GM18526 (cell line): ENCODE data around the gene SCRN2.

ENCODE experiments used
- POLR2A ChIP-seq: IDR thresholded peaks from 3 replicates; pipeline ENCODE4 v1.6.1; 2011; ENCODE audit not compliant: insufficient read length; ENCODE audit errors: extremely low read depth

Gene SCRN2

GRCh38 chr17:47841488-47842291 lies 617 bp upstream of the SCRN2 start:
- no peak for TF ChIP-seq POLR2A

DNA sequence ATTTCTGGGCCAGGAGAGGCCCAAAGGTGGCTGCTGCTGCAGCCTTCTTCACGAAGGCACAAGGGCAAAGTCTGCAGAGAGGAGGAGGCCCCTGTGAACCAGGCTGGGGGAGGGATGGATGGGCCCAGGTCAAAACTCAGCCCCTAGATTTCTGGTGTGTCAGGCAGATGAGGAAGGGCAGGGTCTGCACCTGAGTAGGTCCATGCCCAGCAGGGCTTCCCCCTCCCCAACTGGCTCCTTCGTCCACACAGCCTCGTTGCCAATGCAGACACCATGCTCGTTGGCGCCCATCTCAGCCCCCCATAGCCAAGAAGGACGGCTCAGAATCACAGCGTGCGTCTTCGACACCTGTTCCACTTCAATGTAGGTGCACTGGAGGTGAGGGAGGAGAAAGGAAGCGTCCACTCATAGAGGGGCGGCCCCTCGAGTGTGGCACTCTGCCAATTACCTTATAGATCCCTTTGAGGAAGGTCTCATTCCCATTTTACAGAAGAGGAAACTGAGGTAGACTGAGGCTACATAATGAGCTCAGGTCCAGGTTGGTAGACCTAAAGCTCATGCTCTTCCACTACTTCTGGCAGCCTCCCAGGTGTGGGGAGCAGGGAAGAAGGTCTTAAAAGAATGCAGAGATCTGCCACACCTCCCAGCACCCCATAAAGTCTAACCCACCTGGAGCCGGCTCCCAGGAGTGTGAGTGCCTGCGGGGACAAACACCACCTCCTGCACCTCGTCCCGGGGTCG lies 902 bp downstream of the SCRN2 start:
- TF ChIP-seq POLR2A = no peak

DNA sequence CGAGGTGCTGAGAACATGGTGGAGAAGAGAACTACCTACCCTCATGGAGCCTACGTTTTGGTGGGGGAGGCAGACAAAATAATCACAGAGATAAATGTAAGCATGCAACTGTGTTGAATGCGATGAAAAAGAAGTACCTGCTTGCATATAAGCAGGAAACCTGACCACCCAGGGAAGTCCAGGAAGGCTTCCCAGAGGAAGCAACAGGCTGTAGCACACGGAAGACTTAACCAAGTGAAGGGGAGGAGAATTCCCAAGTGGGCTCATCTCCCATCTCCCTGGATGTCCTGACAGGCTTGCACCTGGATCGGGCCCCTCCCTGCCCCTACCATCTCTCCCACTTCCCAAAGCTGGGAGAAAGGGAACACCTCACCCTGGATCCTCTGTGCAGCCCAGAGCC lies 2.0 kb downstream of the SCRN2 start:
- no peak for TF ChIP-seq POLR2A

DNA sequence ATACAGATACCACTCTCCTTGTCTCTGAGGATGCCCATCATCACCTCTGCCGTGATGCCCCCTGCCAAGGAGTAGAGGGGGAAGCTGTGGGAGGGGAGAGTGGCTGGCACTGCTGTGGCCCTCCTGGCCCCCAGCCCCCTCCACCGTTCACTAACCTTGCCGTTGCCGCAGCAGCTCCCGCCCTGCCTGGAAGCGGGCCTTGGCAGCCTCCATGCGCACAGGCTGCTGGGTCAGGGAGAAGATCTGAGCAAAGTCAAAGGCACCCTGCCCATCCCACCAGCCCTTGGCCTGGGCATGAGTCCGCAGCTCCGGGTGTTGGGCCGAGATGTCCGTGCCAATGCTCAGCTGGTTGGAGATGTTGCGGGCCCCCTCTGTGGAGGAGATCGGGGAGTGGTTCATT lies 2.4 kb downstream of the SCRN2 start:
- TF ChIP-seq POLR2A = no peak

DNA sequence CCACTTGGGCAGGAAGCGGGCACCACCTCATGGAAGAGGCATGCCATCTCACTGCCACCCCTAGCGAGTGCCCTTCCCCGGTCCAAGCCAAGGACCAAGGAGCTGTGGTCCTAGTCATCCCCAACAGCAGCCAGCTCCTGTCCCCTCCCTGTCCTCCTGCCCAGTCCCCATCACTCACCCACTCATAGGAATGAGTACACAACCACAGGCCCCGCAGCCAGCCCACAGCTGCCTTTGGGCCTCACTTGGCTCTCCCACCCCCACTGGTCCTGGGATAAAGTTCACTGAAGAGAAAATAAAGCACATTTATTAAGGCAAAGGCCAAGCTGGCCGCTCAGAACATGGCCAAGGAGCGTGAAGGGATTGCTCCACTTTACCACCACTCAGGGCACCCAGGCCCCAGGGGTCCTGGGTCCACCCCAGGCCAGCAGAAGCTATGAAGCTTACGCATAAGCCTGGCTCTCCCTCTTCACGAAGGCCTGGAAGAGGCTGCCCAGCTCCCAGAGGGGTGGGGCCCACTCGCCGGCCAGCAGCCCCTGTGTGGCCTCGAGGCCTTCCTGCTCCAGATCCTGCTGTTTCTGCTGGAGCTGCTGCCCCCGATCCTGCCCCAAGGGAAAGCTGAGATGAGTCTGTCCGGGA lies 3.6 kb downstream of the SCRN2 start:
- TF ChIP-seq POLR2A = no peak

- no peak for TF ChIP-seq POLR2A
These were observed 4.5 kb downstream of the SCRN2 start for GRCh38 chr17:47836601-47837000.

DNA sequence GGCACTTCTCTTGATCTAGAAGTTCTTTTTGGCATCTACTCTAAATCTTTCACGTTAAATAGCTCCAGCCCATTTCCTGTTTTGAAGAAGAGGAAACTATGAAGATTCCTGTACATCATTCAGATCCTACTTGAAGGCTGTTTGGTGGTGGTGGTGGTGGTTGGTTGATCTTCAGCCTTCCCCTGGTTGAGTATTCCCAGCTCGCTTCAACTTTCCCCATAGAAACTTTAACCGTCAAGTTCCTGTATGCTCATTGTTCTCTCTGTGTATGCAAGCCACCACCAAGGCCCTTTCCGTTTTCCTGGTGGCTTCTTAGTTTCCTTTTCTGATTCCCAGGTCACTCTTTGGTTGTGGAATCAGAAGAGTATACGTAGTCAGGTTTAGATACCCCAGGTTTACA lies 6.3 kb downstream of the SCRN2 start:
- no peak for TF ChIP-seq POLR2A

DNA sequence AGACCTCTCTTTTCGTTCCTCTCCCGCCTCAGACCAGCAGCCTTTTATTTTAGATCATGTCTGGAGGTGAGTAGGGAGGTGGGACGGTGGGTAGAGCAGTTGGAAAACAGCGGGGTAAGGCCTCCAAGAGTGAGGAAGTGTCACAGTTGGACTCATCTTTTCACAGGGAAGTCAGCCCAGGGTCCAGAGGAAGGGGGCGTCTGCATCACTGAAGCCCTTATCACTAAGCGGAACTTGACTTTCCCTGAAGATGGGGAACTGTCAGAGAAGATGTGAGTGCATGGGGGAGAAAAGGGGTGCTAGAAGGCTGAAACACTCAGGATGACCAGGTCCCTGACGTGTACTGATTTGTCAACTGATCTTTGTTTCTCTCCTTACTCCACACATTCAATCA lies 9.1 kb downstream of the SCRN2 start:
- no peak for TF ChIP-seq POLR2A

DNA sequence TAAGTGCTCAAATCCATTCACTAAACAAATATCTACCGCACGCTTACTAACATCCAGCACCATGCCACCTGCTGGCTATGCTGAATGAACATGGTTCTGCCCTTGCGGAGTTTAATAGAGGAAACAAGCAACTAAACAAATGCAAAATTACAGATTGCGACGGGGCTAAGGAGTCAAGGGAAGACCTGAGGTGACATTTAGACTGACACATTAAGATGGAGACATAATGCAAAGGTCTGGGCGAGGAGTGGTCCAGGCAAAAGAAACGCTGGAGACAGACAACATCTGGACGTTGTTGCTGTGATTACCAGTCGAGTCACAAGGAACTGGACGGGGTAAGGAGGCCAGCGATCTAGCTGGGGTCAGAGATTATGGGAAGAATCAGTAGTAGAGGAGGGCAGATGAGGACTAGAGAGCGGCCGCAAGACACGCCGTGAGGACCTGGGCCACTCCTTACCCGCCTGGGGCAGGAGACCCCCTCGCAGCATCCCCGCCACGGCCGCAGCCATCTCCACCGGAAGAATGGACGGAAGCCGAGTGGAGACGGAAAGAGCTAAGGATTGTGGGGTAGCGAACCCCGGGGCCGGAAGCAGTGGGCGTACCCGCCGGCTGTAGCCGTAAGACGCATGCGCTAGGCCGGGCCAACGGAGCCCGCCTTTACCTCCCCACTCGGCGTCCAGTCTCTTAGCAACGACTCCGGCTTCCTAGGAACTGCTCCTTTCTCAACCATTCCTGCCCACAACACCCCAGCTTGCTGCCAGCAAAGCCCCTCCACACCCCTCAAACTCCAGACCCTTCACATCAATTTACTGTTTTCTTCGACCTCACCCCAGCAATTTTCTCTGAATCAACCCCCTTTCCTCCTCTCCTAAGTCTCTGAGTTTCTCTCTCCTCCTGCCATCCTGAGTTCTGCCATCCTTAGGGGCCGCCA lies 9.8 kb downstream of the SCRN2 start, which contains the start of the genes LRRC46 and MRPL10:
TSS of gene LRRC46 (plus strand) at position 668 of the 931 bp plus-strand sequence. CDS start 320 bp downstream, outside the sequence.
TSS of gene MRPL10 (minus strand) at position 539 of the 931 bp plus-strand sequence. CDS start at position 509, 30 bp downstream.
- TF ChIP-seq POLR2A = peak; percentile 97

DNA sequence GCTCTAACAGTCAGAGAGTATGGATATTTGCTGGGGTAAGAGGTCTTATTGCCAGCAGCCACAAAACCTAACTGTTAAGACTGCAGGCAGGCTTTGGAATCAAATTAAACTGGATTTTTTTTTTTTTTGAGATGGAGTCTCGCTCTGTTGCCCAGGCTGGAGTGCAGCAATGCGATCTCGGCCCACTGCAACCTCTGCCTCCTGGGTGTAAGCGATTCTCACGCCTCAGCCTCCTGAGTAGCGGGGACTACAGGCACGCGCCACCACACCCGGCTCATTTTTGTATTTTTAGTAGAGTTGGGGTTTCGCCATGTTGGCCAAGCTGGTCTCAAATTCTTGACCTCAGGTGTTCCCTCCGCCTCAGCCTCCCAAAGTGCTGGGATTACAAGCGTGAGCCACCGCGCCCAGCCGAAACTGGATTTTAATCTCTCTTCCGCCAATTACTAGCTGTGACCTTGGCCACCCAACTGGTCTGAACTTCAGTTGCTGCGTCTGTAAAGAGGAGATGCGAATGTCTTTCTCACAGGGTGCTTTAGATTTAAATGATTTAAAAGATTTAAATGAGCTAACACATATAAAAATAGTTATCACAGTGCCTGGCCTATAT lies 10.6 kb downstream of the SCRN2 start:
- no peak for TF ChIP-seq POLR2A

- TF ChIP-seq POLR2A = no peak
These were observed 11.2 kb downstream of the SCRN2 start for GRCh38 chr17:47829870-47830269.

DNA sequence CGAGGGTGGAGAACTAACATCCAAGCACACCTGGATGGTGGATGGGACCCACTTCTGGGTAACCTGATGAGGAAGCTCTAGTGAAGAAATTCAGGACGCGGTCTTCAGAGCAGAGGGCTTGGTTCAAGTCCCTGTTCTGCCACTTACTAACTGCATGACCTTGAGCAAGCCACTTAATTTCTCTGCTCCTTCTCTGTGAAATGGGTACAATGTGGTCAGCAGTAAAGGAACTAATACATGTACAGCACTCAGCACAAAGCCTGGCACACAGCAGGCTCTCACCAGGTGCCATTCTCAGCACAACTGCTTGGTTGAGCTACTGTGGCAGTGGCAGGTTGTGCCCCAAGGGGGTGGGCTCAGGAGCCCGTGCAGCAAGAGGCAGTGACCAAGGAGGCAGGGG lies 17.6 kb downstream of the SCRN2 start:
- no peak for TF ChIP-seq POLR2A

DNA sequence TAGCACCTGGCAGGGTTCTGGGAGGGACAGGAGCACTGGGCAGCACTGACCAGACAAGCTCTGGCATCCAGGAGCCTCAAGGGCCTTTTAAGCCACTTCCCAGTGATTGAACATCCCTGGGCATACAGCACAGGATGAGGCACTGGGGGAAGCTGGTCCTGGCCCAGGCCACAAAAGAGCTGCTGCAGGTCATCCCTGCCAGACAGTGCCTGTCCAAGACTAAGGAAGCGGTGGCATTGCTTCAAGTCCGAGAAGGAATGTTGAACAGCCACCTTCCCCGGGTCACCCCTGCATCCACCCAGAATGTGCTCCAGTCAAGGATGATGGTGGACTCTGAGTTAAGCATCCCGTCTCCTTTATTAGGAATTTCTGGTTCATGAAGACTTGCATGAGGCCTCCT lies 18.3 kb downstream of the SCRN2 start:
- TF ChIP-seq POLR2A = no peak
